Activated CD4-positive, alpha-beta T cell treated with anti-CD3 and anti-CD28 coated beads for 4 hours (primary cell): ENCODE results near the gene TMEM178B.
"Not testable (repeated sequence)": the region's sequence is repeated elsewhere in the genome, so short reads cannot be mapped to it uniquely, and the experiment has no call there.

Experiments used
- DNase-seq, 2 donors: peaks; one replicate each; pipeline ENCODE4 v3.0.0-alpha.2; 2020

TMEM178B gene

GRCh38 chr7:141362580-141363435, 288.9 kb downstream of the TMEM178B start:
- no peak for DNase-seq

GRCh38 chr7:141363748-141364147, 289.9 kb downstream of the TMEM178B start:
- no peak for DNase-seq

GRCh38 chr7:141366091-141366621, 292.3 kb downstream of the TMEM178B start:
- DNase-seq, result no peak

- no peak for DNase-seq
These were observed 295.6 kb downstream of the TMEM178B start for GRCh38 chr7:141369422-141369821.

GRCh38 chr7:141370178-141370577, 296.3 kb downstream of the TMEM178B start:
- DNase-seq, result no peak

GRCh38 chr7:141370650-141371049, 296.8 kb downstream of the TMEM178B start:
- no peak for DNase-seq

- no peak for DNase-seq
These were observed 300.6 kb downstream of the TMEM178B start for GRCh38 chr7:141374425-141374824.

- DNase-seq, result no peak
These were observed 301.6 kb downstream of the TMEM178B start for GRCh38 chr7:141375442-141375841.

GRCh38 chr7:141377906-141378305, 304.0 kb downstream of the TMEM178B start:
- DNase-seq, result no peak

GRCh38 chr7:141378405-141378804, 304.5 kb downstream of the TMEM178B start:
- no peak for DNase-seq

- no peak for DNase-seq
These were observed 308.0 kb downstream of the TMEM178B start for GRCh38 chr7:141381794-141382427.

GRCh38 chr7:141383356-141383755, 309.5 kb downstream of the TMEM178B start:
- DNase-seq, result not testable (repeated sequence)

- DNase-seq, result no peak
These were observed 313.0 kb downstream of the TMEM178B start for GRCh38 chr7:141386881-141387280.

- DNase-seq, result no peak
These were observed 313.8 kb downstream of the TMEM178B start for GRCh38 chr7:141387521-141388217.

GRCh38 chr7:141389140-141389796, 315.4 kb downstream of the TMEM178B start:
- DNase-seq, result no peak

GRCh38 chr7:141390339-141390738, 316.5 kb downstream of the TMEM178B start:
- DNase-seq, result no peak

GRCh38 chr7:141393056-141393455, 319.2 kb downstream of the TMEM178B start:
- DNase-seq, result no peak

- DNase-seq, result no peak
These were observed 323.6 kb downstream of the TMEM178B start for GRCh38 chr7:141397236-141398163.

- no peak for DNase-seq
These were observed 326.5 kb downstream of the TMEM178B start for GRCh38 chr7:141400356-141400755.

- DNase-seq, result no peak
These were observed 328.6 kb downstream of the TMEM178B start for GRCh38 chr7:141402277-141402996.

- not testable (repeated sequence) for DNase-seq
These were observed 330.0 kb downstream of the TMEM178B start for GRCh38 chr7:141403846-141404245.
